NK-92 (cell line): ENCODE results near the gene CDHR1.

Experiments
- DNase-seq: peaks from one replicate; lab custom pipeline; 2025; ENCODE audit not compliant: unreplicated experiment; lab: John Stamatoyannopoulos, UW

Gene CDHR1

DNA sequence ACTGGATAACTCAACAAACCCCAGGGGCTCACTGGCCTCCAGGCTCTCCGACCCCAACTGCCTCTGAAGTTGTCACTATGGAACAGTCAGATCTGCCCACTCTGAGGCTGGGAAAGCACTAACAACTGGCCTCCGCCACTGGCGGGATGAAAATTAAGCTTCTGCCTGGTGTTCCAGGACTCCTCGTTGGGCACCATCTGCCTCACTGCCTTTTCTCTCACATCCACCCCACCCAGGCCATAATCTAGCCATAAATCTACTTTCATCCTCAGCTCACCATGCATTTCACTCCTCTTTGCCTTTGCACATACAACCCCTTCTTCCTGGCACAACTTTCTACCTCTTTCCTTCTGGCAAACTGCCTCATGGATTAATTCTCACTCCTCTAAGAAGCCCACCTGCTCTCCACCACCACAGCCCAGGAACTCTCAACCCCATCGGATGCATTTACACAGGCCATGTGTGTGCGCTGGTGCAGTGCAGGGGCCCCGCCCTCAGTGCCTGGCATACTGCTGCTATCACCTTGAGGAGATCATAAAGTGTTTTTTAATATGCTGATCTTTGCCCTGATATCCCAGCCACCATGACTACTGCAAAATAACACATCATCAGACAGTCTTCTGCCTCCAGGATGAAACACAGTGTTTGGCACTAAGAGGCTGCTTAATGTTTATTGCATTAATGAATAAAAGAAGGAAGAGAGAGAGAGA, 4.0 kb downstream of the CDHR1 start:
- DNase-seq: no peak

DNA sequence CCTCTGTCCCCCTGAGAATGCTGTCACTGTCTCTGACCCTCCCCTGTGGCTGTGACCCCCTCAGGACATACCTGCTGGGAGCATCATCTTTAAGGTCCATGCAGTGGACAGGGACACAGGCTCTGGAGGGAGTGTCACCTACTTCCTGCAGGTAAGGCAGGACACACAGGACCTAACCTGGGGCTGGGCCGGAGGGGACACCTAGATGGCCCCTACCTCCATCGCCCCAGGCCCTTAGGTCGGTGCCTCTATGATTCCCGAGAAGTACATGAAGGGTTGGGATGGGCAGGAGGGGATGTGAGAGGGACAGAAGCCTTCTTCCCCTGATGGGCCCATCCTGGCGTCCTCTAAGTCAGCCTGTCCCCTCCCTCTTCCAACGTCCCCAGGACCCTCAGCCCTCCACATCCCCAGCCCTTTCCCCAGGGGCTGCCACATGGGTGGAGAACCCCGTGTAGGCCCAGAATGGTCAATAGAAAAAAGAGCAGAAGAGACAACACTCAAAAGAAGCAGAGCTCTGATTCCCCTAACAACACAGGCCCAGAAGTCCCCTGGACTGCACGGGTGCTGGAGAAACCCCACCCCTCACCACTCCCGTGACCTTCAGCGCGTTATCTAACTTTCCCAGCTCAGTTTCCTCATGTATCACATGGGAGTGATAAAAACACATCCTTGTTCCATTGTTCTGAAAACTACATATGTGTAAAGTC, 6.4 kb downstream of the CDHR1 start:
- DNase-seq: no peak

DNA sequence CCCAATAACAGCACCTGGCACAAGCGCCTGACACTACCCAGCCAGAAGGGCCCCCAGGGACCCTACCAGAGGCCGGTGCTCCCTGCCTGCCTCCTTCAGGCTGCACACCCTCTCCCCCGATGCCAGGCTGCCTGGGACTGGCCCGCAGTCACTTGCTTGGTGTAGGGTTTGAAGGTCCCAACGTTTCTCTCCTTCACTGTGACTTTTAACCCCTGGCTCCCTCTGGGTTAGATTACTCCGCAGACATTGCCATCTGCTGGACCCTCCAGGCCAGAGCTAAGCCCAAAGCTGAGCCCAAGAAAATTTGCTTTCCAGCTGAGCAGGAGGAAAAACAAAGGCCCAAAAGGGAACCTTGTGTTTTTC, 6.9 kb downstream of the CDHR1 start:
- no peak for DNase-seq

DNA sequence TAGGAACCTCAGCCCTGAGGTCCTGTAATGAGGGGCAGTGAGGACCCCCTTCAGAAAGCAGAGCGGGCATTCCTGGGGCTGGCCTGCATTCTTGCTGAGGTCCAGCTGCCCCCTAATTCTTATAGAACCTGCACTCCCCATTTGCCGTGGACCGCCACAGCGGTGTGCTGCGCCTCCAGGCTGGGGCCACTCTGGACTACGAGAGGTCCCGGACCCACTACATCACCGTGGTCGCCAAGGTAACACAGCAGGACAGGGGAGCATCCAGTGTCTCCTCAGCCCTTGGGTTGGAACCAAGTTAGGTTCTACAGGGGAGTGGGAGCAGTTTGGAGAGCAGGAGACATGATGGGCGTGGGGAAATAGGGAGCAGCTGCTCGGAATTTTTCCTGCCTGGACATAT, 7.3 kb downstream of the CDHR1 start:
- no peak for DNase-seq

DNA sequence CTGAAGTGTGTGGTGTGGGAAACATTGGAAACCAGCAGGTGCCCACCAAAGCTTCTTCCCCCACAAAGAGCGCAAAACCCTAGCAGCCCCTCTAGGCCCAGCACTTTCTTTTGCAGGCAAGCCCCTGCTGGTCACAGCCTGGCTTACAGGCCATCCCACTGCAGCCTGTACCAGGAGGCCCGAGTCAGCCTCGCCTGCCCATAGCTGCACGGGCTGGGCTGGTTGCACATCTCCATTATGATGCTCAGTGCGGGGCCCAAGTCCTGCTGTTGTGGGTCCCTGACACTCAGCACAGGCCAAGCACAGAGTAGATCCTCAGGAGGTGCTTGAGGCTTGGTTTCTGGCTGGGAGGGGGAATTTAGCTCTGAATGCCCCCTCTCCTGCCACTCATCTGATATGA, 8.0 kb downstream of the CDHR1 start:
- DNase-seq: no peak

DNA sequence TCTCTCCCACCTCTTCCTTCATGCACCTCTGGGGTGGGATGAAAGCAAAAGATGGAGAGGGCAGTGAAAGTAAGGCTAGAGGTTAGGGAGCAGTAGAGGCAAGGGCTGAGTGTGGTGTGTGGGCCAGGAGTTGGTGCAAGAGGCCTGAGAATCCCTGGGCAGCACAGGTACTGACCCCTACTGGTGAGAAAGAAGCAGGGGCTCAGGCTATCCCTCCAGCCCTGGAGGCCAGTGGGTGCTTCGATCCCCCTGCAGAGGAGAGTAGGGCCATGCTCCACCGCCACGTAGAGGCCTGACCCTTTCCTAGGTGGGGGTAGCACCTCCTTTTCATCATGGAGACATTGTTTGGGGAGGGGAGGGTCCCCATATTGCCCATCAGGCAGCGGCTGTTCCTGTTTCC, 9.8 kb downstream of the CDHR1 start:
- no peak for DNase-seq

DNA sequence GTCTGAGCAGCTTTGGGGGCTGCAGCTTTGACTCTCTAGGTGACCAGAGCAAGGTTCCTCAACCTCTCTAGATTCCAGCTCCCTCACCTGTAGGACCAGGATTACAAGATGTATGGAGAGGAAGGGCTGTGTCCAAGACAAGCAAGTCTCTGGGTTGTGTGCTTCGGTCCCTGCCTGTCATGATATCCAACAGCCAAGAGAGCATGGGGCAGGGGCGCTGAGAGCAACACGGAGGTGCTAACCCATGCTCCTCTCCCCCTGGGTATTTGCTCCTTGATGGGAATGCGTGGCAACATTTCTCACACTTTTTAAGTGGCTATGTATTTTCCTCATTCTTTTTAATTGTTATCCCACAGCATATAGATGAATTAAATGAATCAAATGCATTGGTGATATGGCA, 10.3 kb downstream of the CDHR1 start:
- no peak for DNase-seq

DNA sequence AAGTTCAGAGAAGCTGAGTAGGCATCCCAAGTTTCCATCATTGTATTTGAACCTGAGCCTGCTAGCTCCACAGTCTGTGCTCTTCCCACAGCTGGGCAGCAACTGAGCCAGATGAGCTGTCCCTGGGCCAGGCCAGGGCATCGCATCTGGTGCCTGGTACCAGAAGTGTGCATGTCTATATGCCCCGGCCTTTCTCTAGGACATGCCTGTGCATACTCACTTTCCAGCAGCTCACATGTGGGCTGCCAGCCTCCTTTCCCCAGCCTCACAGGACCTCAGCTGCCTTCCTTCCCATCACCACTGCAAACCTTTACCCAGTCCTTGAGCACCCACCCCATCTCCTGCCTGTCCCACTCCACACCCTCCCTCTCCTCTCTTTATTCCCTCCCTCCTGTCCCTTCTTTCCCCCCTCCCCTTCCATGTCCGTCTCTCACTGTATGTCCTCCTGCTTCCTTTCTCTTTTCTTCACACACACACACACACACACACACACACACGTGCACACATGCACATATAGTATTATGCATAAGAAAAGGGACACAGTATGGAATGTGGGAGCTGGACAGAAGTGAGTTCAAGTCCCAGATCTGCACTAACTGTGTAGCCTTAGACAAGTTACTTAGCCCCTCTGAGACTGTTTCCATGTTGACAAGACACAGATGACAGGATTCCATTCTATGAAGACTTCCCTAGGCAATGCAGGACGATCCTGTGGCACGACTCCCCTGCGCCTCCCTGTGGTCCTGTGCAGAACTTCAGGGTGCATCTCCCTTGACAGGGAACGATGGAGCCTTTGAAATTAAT, 10.9 kb downstream of the CDHR1 start:
- peak; percentile 5 for DNase-seq

DNA sequence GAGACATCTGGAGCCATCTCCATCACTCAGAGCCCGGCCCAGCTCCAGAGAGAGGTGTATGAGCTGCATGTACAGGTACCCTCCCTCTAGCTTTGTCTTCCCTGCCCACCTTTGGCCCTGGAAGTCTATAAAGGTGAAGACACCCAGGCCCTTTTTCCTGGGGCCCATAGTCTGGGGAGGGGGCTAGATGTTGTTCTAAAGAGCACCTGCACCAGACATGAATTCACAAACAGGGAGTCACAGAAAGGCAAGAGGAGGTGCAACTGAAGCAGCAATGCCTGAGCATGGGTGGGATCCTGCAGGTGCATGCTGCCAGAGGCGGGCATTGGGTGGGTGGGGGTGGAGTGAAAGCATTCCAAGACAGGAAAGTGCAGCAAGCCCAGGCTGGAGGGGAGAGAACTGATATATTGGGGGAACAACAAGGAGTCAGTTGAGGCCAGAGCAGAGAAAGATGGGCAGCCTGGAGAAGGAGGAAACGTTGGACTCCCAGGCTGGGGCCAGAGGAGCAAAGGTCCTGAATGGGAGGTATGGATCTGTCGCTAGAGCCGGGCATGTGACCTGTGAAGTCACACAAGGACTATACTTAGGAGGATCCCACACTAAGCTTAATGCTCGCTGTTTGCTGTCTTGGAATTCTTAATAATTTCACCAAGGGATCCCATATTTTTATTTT, 11.7 kb downstream of the CDHR1 start:
- no peak for DNase-seq

DNA sequence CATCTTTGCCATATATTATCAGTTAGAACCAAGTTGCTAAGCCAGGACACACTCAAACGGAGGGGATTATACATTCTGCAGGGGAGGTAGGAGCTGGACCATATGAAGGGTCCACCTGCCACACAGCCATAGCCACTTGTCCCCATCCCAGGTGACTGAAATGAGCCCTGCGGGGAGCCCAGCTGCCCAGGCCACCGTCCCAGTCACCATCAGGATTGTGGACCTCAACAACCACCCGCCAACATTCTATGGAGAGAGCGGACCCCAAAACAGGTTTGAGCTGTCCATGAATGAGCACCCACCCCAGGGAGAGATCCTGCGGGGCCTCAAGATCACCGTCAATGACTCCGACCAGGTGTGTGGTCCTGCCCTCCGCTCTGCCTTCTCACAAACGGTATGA, 13.7 kb downstream of the CDHR1 start:
- no peak for DNase-seq

DNA sequence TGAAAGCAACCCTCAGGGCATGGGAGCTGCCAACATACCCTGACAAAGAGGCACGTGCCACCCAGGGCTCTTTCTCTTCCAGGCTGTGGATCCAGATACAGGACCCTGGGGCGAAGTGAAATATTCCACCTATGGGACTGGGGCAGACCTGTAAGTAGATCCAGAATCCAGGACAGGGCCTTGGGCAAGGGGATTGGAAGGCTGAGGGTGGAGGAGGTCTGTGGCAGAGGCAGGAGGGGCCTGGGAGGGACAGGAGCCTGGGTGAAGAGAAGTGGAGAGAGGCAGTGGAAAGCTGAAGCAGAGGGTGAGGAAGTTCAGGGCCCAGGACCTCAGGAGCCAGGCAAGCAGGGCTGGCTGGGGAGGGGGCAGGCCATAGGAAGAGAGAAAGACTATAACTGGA, 17.2 kb downstream of the CDHR1 start:
- DNase-seq: no peak

DNA sequence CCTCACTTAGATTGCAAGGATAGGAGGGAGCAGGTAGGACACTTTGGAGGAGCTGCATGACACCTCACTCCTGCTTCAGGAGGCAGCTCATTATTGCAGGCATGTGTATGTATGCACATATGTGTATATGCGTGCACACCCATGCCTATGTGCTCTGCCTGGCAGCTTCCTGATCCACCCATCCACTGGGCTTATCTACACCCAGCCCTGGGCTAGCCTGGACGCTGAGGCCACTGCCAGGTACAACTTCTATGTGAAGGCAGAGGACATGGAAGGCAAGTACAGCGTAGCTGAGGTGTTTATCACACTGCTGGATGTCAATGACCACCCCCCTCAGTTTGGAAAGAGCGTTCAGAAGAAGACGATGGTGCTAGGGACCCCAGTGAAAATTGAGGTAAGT, 17.7 kb downstream of the CDHR1 start:
- no peak for DNase-seq

DNA sequence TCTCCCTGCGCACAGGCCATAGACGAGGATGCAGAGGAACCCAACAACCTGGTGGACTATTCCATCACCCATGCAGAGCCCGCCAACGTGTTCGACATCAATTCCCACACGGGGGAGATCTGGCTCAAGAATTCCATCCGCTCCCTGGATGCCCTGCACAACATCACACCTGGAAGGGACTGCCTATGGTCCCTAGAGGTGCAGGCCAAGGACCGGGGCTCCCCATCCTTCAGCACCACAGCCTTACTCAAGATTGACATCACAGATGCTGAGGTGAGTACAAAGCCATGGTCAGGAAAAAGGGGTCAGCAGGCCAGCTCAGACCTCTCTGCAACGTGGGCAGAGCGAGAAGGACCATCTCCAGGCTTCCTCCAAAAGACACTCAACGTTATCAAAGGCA, 18.7 kb downstream of the CDHR1 start:
- no peak for DNase-seq

DNA sequence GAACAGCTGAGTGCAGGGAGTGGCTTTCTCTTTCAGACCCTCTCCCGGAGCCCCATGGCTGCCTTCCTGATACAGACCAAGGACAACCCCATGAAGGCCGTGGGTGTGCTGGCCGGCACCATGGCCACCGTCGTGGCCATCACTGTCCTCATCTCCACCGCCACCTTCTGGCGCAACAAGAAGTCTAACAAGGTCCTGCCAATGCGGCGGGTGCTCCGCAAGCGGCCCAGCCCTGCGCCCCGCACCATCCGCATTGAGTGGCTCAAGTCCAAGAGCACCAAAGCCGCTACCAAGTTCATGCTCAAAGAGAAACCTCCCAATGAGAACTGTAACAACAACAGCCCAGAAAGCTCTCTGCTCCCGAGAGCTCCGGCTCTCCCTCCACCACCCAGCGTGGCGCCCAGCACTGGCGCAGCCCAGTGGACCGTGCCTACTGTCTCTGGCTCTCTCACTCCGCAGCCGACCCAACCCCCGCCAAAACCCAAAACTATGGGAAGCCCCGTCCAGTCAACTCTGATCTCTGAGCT, 19.8 kb downstream of the CDHR1 start:
- no peak for DNase-seq

DNA sequence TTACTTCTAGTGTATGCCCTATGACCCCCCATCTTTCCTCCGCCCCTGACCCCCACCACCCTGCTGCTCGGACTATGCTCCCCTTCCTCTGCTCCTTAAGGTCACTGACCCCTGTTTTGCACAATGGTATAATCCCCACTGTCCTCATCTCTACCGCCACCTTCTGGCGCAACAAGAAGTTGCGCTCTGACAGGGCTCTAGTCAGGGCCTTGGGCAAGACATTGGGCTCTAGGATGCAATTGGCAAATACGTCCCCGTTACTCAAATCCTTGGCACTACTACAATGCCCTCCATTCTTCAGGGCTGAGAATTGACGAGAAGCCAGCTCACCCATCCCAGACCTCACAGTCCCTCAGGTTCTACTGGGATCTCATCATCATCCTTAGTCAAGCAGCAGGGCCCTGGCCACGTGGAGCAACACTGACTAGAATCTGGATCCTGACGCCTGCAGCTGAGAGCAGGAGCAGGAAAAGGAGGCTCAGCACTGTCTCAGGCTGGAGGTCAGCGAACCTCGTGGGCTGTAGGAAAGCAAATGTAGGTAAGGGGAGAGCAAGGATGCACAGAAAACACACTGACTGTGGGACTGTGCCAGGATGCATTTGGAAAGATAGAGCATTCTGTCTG, 20.4 kb downstream of the CDHR1 start:
- no peak for DNase-seq

DNA sequence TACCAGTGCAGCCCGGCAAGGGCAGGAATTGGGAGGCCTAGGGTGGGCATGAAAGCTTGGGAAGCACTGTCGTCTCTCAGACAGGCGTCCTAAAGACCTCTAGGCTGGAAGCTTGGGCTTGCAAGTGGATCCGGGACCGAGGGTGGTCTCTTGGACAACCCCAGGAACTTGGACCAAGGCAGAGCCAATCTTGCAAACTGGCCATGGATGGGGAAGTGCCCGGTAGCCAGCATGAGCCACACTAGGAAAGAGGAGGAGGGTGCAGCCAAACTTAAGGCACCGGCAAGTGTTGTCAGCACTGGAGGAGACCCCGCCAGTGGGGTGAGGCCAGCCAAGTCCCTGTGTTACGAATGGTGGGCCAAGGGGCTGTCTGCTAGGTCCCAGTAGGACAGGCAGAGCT, 22.5 kb downstream of the CDHR1 start:
- DNase-seq: no peak

DNA sequence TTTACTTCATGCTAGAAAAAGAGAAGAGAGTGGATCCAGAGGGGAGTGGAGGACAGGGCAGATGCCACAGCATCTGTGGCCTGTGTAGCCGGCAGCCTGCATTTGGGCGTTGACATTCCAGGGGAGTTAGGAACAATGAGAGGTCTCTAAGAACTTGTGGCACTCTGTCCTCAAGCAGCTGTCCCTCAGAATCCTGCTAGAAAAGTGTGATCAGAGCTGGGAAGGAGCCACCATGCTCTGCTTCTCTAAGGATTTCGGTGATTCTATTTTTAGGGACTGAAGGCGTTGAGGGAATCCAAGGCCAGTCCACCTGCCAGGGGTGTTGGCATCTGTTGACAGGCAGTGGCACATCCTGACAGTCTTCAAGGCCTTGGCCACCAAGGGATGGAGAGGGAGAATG, 23.4 kb downstream of the CDHR1 start:
- no peak for DNase-seq

DNA sequence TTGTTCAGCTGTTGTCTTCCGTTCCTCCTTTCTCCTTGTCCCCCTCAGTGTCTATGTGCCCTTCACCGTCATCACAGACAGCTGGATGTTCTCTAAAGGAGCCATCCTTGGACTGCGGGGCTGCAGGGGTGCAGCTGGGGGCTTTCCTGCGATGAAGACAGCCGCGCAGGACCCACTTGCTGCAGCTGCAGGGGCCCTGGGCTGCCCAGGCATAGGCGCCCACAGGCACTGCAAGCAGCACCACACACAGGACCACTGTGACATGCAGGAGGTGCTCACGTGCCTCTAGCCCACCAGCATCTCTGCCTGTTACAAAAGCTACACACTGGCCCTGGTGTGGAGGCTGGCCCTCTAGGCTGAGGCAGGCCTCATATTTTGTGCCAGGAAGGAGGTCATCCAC, 27.6 kb downstream of the CDHR1 start:
- no peak for DNase-seq

DNA sequence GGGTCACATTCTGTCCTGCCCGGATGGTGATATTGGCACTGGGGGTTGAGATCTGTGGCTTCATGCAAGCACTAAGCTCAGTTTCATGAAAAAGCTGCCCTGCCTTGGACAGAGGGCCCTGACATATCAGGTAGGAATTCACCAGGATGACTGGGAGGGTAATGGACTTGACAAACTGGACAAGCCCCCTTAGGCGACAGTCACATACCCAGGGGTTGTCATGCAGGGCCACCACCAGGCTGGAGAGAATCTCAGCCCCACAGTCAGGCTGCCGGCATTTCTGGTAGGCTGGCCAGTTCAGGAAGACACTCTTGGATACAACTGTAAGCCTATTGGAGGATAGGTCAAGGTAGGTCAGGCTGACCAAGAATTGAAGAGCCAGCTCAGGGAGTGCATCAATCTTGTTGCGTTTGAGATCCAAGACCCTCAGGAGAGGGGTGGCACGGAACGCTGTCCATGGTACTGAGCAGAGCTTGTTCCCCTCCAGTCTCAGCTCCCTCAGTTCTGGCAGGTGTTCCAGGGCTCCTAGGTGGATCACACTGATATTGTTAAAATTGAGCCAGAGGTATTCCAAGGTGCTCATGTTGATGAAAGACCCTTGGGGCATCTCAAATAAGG, 30.2 kb downstream of the CDHR1 start:
- no peak for DNase-seq

DNA sequence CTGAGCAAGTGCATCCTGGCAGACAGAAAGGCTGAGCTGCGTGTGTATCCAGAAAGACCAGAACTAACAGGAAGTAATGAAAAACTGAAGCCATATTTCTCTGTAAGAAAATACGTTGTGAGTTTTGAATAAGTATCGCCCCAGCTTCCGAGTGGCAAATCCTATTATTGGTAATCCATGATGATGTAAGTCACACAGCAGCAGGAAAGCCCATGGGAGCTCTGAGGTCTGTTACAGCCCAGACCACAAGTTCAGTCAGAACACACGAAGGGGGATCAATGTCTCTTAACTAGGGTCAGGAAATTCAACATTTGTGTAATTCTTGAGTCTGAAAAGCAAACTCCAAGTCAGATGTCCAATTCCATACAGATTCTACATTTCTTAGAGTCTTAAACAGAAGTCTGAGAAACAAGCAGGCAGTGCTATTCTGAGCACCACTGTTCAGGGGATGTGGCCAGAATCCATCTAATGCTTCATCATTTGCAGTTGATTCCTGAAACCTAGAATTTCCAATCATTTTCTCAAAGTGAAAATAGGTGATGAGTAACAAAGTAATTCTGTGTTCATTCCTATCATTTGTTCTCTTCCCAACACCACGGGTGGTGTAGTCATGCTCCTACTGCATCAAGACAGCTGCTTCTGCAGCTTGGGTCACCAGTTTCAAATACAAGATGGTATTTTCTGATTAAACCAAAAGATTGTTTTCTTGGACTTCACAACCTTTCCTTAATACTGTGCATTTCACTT, 31.3 kb downstream of the CDHR1 start, which contains the start of gene LRIT2:
Gene LRIT2 (minus strand): TSS at position 118 of the 747 bp plus-strand sequence. CDS start 24 bp downstream, at position 94.
- DNase-seq: no peak
